OCI-LY3 (cell line): ENCODE measurements around the gene WNT7B.

Experiments
- CTCF ChIP-seq: fragments of 200-600, 300-600 bp; sonication (generic); IDR thresholded peaks from 2 replicates; pipeline ENCODE4 v1.5.1; 2014; ENCODE audit warnings: antibody characterized with exemption, low read length, low read depth
- EZH2phosphoT487 ChIP-seq: fragments of 200-600 bp; shearing (Covaris generic); IDR thresholded peaks from 2 replicates; pipeline ENCODE4 v1.6.1; 2018; ENCODE audit warnings: antibody characterized with exemption, mixed run types, low read depth

- no peak for TF ChIP-seq EZH2phosphoT487
- TF ChIP-seq CTCF = no peak
Observed at GRCh38 chr22:45916515-45916914, 60.4 kb downstream of the WNT7B start.
